ENCODE results near the gene FXYD5.
"Not testable (repeated sequence)": the region's sequence is repeated elsewhere in the genome, so short reads cannot be mapped to it uniquely, and the experiment has no call there.

Gene FXYD5

DNA sequence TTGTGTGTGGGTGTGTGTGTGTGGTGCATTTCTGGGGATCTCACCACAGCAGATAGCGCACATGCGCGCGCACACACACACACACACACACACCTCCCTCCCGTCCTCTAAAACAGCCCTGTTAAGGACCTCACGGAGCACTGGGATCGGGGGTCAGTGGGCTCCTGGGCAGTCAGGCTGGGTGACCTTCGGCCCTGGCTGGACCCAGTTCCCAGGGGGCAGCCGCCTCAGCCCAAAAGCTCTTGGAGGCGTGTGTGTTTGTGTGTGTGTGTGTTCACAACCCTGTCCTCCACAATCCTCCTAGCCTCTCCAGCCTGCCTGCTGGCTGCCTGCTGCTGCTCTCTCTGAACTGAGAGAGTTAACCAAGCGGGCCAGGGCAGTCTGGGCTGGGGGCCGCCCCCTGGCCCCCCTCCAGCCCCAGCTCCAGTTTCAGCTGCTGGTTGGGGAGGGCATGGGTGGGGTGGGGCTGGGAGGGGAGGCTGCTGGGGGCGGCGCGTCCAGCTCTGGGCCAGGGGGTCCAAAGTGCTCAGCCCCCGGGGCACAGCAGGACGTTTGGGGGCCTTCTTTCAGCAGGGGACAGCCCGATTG is 16.1 kb upstream of the FXYD5 start, which contains the start of gene FXYD1:
TSS of gene FXYD1 (plus strand) at position 520 of the 588 bp plus-strand sequence. CDS start 1,256 bp downstream, outside the sequence.
- no peak for DNase-seq (ENCODE audit: low read depth)

DNA sequence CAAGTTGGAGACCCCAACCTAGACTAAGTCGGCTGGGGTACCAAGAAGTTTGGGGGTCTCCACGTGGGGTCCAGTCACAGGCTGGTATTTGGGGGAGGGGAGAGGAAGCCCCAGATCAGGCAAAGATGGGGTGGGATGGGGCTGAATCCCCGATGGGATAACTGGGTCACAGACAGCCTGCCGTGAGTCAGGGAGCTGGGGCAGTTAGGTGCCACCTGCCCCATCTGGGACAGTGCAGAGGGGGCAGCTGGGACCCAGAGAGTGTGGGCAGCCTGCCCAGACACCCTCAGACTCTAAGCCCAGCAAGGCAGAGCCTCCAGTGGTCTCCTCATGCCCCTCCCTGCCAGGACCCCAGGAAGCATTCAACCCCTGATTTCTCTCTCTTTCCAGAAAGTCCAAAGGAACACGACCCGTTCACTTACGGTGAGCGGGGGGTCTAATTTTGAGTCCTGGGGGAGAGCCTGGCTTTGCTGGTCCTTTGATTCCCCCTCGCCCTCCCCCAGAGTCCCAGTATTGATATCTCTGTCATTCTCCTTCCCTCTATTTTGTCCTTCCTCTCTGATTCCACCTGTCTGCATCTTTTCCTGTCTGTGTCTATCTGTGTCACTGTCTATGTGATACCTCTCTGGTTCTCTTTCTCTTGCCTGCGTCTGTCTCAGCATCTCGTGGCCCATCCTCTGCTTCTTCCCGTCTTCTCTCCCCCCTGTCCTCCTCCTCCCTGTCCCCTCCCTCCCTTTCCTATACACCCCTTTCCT is 14.2 kb upstream of the FXYD5 start:
- no peak for DNase-seq (ENCODE audit: low read depth)

DNA sequence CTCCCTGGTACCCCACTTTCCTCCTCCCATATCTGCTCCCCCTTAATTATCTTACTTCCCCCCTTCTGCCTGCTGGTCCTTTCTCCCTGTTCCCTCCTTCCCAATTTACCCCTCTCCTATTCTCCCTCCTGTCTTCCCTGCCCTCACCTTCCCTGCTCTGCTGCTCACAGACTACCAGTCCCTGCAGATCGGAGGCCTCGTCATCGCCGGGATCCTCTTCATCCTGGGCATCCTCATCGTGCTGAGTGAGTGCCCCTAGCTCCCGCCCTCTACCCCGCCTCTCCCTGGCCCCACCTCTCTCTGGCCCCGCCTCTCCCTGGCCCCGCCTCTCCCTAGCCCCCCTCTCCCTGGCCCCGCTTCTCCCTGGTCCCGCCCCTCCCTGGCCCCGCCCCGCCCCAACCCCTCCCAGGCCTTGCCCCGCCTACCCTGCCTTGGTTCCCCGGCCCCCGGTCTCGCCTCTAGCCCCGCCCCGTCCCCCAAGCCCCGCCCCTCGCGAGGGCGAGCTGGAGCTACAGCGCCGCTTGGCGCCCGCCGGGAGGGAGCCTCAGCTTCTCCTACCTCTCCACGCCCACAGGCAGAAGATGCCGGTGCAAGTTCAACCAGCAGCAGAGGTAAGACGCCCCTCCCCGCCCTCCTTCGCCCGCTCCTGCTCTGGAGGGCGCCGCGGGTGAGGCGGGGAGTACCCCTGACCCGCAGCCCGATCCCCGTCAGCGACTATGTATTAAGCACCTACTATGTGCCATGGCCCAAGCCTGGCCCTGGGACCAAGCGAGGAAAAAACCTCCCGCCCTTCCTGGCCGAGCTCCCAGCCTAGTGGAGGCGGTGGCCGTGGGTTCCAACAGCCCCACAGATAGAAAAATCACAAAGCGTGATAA is 13.3 kb upstream of the FXYD5 start:
- DNase-seq (ENCODE audit: low read depth): peak; percentile 91

DNA sequence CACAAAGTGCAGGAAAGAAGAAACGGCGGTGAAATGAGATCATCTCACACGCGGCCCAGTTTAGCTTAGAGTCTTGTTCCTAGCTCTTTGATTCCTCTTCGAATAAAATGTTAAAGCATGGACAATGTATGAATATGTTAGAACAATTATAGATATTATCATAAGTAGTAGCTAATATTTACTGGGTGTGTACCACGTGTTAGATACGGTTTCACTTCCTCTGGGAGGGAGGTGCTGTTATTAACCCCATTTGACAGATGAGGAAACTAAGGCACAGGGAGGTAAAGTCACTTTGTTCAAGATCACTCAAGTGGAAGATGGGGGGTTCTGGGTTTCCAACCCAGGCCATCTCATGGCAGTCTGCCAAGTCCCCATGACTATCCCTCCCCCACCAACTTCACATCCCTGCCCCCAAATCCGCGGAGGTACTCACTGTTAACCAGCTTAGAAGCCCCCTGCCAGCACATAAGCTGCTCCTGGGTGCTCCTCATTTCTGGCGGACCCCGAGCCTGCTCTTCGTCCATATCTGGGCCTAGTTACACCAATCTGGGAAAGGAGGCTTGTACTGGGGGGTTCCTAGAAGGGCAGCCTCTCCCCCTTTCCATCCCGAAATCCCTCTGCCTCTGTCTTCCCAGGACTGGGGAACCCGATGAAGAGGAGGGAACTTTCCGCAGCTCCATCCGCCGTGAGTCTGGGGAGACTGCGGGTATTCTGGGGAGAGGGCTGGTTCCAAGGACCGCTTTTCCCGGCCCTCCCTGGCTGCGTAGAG is 12.5 kb upstream of the FXYD5 start:
- DNase-seq (ENCODE audit: low read depth): no peak

DNA sequence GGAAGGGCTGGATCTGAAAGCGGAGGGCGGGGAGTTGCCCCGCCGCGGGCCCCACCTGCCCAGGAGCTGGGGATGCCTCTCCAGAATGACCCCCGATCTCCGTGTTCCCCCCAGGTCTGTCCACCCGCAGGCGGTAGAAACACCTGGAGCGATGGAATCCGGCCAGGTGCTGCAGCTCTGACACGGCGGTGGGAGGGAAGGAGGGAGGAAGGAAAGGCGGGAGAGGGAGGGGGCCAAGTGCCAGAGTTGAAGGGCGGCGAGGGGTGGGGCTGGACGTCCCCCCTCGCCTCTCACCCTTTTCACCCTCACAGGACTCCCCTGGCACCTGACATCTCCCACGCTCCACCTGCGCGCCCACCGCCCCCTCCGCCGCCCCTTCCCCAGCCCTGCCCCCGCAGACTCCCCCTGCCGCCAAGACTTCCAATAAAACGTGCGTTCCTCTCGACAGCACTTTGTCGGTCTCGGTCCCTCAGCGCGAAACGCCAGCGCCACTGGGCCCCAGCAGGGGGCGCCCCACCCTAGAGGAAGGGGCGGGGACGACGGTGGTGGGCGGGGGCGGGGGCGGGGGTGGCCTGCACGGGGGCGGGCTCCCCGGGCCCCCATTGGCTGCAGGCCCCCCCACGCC is 11.8 kb upstream of the FXYD5 start:
- DNase-seq (ENCODE audit: low read depth): peak; percentile 59

DNA sequence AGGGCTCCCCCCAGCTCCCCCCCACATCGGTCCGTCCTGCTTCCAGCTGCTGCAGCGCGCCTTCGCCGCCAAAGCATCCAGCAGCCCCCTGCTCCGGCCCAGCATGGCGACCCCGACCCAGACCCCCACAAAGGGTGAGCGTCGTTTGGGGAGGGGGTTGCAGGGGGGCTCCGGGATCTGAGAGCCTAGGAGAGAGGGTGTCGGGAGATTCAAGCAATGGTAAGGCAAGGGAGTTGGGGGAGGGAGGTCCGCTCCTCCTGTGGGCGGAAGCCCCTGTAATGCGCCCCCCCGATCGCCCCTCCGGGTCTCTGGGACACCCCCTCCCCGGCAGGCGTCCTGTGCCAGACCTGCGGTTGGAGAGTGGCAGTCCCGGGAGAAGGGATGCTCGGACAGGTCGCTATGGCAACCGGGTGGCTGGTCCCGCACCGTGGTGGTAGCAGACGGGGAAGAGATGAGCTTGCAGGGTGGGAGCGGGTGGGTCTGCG is 11.3 kb upstream of the FXYD5 start, which contains the start of gene FXYD7:
TSS of gene FXYD7 (plus strand) at position 25 of the 485 bp plus-strand sequence. CDS start at position 104, 79 bp downstream.
- DNase-seq (ENCODE audit: low read depth): no peak

DNA sequence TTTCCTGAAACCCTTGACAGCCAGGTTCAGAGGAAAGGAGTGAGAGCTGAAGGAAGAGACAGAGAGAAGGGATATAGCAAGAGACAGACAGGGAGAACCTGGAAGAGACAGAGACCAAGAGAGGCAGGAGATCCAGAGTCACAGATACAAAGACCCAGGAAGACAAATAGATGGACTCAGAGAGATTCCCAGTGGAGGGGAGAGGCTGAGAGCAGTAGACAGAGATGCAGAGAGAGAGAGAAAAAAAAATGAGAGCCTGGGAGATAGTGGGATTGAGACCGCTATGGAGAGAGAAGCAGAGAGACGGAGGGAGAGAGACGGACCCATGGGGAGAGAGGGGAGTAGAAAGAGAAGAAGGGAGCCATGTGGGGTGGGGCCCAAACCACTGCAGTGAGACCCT is 10.7 kb upstream of the FXYD5 start:
- no peak for DNase-seq (ENCODE audit: low read depth)

DNA sequence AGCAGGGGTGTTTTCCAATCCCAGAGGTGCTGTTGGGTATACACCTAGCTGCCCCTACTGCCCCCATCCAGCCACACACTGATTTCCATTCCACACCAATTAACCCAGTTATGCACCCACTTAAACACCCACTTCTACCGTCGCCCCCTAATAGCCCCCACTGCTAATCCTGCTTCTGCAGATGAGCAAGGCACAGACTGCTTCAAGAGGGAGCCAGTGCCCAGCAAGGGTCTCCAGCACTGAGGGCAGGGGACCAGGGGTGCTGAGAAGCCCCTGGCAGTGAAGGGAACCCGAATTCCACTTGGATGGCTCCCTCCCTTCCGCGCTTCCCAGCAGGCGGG is 10.3 kb upstream of the FXYD5 start:
- DNase-seq (ENCODE audit: low read depth): no peak

DNA sequence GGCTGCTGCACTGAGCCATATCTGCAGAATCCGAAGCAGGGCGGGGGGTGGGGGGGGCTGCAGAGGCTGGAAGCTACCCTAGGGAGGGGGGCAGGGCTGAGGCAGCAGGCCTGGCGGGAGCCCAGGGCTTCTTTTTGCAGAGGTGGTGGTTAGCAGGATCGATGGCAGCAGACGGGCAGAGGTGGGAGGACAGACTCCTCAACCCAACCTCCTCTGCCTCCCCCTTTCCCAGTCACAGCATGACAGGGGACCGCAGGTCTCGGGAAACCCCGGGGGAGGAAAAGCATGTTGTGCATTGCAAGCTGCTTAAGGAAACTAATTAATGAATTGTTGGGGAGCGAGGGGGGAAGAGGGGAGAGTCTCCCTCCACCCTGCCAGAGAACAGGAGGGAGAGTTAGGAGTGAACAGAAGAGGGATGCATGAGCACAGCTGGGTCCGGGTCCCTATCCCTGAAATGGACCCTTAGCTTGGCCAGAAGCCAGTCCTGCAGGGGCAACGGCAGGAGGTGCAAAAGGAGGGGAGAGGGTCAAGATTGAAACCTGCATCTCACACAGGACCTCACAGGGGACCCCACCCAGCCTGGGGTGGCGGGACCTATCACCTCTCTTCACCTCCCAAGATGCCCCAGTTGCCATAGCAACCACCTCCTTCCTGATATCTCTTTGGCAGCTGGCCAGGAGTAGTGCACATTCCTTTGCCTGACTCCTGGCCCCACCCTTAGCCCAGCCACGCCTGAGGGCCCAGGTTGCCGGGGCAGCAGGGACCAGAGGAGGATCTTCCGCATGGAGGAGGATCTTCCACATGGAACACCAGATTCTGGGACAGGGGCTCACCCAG is 9.7 kb upstream of the FXYD5 start:
- DNase-seq (ENCODE audit: low read depth): no peak

DNA sequence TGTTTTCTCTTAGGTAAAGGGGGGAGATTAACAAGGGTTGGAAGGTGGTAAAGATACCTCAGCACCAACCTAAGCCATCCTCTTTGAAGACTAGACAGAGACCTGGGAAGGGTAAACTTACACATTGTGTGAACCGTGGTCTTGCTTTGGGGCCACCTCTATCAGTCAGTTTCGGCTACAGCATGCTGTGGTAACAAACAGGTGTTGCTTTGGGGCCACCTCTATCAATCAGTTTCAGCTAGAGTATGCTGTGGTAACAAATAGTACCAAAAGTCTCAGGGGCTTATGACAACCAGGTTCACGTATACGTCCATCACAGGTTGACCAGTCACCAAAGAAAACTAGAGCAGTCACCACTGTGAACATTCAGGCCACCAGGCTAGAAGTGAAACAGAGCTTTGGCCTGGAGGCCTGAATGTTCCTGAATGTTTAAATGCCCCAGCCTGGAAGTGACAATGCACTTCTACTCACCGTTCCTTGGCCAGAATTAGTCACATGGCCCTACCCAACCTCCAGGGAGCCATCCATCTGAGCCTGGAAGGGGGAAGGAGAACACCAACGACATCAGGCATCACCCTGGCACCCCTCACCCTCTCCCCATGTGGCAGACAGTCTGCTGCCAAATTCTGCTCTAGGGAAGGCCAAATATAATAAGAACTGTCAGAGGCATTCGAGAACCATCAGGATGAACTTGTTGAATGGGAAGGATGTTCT is 7.6 kb upstream of the FXYD5 start:
- DNase-seq (ENCODE audit: low read depth): no peak

DNA sequence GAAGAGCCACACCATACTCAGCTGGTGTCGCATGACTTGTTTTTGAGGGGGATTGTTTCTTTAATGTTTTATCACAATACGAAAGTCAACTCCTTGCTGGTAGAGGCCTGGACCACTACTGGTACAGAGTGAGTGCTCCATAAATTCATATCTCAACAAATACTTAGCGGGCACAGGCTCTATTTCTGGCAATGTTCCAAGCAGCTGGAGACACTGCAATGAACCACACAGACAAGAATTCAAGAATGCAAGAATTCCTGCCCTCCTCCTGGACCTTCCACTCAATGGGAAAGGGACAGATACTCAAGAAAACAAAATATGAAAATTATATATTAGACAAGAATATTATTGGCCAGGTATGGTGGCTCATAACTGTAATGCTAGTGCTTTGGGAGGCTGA is 5.1 kb upstream of the FXYD5 start:
- DNase-seq (ENCODE audit: low read depth): no peak

DNA sequence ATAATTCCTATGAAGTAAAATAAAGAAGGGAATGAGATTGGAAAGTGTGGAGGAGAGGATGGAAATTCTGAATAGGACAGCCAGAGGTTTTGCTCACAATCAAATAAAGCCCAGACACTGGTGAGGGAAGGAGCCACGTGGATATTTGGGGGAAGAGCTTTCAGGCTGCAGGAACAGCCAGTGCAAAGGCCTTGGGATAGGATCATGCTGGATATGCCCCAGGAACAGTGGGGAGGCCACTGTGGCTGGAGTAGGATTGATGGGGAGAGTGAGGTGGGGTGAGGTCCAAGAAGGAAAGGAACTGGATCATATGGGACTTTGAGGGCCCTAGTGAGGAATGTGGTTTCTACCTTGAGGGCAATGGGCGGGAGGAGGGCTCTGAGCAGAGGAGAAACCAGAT is 4.1 kb upstream of the FXYD5 start:
- DNase-seq (ENCODE audit: low read depth): no peak

DNA sequence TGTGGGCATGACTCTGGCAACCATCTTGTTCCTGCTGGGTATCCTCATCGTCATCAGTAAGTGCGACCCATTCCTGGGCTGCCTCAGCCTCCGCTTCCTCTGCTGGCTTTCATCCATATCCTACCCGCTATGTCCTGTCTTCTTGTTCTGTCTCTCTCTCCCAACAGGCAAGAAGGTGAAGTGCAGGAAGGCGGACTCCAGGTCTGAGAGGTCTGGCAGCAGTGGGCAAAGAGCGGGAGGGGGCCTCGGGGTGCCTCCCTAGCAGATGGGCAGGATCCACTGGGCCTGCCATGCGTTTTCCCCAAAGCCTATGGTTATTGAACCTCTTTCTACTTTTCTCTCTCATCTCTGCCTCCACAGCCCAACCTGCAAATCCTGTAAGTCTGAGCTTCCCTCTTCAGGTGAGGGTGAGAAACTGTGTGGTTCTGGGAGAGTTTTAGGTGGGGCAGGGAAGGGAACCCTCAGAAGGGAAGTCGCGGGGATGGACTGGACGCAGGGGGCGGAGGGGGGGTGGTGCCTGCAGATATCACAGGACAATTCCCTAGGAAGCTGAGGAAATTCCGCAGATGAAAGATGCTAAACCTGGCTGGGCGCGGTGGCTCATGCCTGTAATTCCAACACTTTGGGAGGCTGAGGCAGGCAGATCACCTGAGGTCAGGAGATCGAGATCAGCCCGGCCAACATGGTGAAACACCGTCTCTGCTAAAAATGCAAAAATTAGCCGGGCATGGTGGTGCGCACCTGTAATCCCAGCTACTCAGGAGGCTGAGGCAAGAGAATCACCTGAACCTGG is 3.1 kb upstream of the FXYD5 start:
- DNase-seq (ENCODE audit: low read depth): no peak

DNA sequence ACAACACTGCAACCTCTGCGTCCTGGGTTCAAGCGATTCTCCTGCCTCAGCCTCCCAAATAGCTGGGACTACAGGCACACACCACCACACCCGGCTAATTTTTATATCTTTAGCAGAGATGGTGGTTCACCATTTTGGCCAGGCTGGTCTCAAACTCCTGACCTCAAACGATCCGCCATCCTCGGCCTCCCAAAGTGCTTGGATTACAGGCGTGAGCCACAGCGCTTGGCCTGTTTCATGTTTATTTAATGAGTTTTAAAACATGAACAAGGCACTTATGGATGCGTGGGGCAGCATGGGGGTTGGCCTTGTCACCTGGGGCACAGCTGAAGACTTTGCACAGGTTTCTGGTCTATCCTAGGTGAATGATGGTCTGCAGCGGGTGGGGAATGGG is 1.4 kb upstream of the FXYD5 start:
- not testable (repeated sequence) for DNase-seq (ENCODE audit: low read depth)

DNA sequence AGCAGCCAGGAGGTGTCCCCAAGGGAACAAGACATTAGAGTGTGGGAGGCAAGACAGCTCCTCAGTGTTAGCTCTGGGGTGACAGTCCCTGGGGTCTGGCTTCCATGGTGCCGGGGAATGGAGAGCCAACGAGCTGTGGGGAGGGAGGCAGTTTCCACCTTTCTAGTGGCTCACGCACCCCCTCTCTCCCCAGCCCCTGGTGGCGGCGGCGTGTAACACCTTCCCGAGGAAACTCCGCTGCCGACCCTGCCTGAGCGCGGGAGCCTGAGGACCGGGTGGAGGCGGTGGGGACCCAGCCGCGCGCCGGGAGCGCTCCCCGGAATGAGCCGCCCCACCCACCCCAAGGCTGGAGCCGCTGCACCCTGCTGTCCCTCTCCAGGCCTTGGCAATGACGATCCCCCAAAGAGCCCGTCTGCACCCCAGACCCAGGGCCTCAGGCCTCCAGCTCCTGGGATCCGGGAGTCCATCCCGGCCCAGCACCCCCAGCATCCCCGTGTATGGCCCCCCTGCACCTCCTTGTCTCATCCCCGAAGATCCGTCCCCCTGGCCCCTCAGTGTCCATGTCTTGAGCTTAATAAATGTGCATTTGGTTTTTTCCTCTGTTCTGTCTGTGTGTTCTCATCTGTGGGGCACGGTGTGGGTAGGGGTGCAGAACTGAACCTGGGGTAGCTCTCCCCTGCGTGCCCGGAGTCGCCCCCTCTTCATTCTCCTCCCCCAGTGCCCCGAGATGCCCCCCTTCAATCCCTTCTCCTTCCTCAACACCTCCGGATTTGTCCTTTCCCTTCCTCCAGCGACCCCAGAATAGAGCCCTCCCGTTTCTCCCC is 622 bp upstream of the FXYD5 start:
- DNase-seq (ENCODE audit: low read depth): peak; percentile 46

DNA sequence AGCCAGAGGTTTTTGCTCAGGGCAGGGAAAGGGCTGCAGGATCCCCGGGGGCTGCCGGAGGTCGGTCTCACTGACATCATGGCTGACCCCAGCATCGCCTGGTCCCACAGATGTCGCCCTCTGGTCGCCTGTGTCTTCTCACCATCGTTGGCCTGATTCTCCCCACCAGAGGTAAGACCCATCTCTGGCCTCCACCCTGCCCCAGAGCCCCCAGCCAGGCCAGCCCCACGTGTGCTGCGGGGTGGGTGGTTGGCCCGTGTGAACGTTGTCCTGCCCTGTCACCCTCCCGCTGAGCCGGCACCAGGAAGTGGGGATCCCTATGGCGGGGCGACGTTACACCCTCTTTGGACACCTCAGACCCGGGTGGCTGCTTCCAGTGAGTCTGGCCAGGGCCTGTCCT is 906 bp downstream of the FXYD5 start:
- no peak for DNase-seq (ENCODE audit: low read depth)

DNA sequence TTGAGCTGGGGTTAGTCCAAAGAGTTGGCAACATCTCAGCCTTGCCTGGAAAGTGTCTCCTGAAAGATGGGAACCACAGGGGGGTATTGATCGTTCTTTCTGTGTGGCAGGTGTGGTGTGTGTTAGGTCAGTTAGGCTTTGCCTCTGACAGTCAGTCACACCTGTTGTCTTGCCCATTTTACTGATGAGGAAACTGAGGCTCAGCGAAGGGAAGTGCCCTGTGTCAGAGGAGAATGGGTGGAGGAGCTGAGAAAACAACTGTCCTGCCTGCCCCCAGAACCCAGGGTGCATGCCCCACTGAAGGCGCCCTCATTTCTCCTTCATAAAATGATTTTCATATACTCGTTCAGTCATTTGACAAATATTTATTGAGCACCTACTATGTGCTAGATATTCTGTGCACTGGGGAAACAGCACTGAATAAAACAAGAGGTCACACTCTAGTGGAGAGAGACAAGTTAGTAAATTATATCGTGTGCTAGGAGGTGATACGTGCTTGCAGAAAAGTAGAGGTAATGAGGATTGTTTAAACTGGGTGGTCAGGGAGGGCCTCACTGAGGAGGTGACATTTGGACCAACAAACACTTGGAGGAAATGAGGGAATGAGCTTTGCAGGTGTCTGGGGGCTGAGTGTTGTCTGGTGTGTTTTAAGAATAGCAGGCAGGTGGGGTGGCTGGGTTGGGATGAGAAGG is 1.6 kb downstream of the FXYD5 start:
- no peak for DNase-seq (ENCODE audit: low read depth)

DNA sequence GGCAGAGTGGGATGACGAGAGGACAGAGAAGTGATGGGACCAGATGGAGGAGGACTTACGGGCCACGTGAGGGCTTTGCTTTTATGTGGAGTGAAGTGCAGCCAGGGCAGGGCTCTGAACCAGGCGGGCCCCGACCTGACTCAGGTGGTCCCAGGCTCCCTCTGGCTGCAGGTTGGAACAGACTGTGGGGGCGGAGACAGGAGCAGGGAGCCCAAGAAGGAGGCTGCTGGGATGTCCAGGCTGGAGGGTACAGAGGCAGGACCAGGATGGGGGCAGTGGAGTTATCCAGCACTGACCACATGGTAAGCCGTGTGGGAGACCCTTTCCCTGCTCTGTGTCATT is 2.1 kb downstream of the FXYD5 start:
- DNase-seq (ENCODE audit: low read depth): no peak
